ENCODE measurements around the gene RYR3.

The RYR3 gene

GRCh38 chr15:33844186-33844585 lies 533.4 kb downstream of the RYR3 start:
- Histone ChIP-seq H3K23ac (ENCODE audit: low read depth, low read length, poor library complexity) (no peak overlapping the region), H2BK5ac (ENCODE audit: low read length) (no peak overlapping the region), H3K4me3 (ENCODE audit: low read length in 2 of 2) (no peak overlapping the region), H3K14ac (ENCODE audit: low read length) (no peak overlapping the region), H3K79me1 (ENCODE audit: low read depth, low read length) (no peaks in the 10 kb centered on the region), H4K91ac (ENCODE audit: low read depth, low read length, poor library complexity) (no peak overlapping the region), H3K36me3 (replicated peaks in 1 of 2; ENCODE audit: control insufficient read depth in 2 of 2, insufficient read depth in 2 of 2, low read length in 2 of 2) (no peaks in the 10 kb centered on the region), H3K27me3 (ENCODE audit: control insufficient read depth in 3 of 3, insufficient read depth in 3 of 3, low read depth in 1 of 3, low read length in 3 of 3) (no peaks in the 10 kb centered on the region), H3K4ac (ENCODE audit: low read length) (no peak overlapping the region), H2AK5ac (ENCODE audit: low read depth, low read length) (no peak overlapping the region), H3K9me3 (replicated peaks in 1 of 2; ENCODE audit: control insufficient read depth in 2 of 2, insufficient read depth in 1 of 2, low read depth in 1 of 2, low read length in 2 of 2) (no peaks in the 10 kb centered on the region), H3K4me1 (ENCODE audit: control insufficient read depth in 2 of 2, insufficient read depth in 1 of 2, low read depth in 1 of 2, low read length in 2 of 2) (peaks cover 2 to 14% of the 10 kb centered on the region in 2 donors), H2BK15ac (ENCODE audit: low read length) (no peak overlapping the region), H4K8ac (ENCODE audit: low read depth, low read length) (no peak overlapping the region), H2BK12ac (ENCODE audit: low read length) (no peak overlapping the region), H3K4me2 (ENCODE audit: insufficient read depth, low read length, poor library complexity, severe bottlenecking) (no peak overlapping the region), H3K9ac (ENCODE audit: low read depth, low read length, poor library complexity) (no peak overlapping the region), H3K27ac (replicated peaks; ENCODE audit: low read length) (no peak overlapping the region), H3K18ac (ENCODE audit: low read length) (no peak overlapping the region), H2BK120ac (ENCODE audit: low read depth, low read length) (no peak overlapping the region), H2AFZ (ENCODE audit: low read length) (no peak overlapping the region)
- no peak for DNase-seq (ENCODE audit: low spot score)
- 100% methylated on average over 1 of the region's 4 CpGs; no CpG with 5 or more reads in 1 of the 2 donors for WGBS, 2 donors (ENCODE audit: extremely low coverage in 2 of 2, insufficient read length in 2 of 2, insufficient replicate concordance in 1 of 2)

- Histone ChIP-seq H2AK5ac (ENCODE audit: low read depth, low read length) (no peak overlapping the region), H3K79me1 (ENCODE audit: low read depth, low read length) (no peaks in the 10 kb centered on the region), H3K4me2 (ENCODE audit: insufficient read depth, low read length, poor library complexity, severe bottlenecking) (no peak overlapping the region), H3K36me3 (replicated peaks in 1 of 2; ENCODE audit: control insufficient read depth in 2 of 2, insufficient read depth in 2 of 2, low read length in 2 of 2) (no peaks in the 10 kb centered on the region), H3K14ac (ENCODE audit: low read length) (no peak overlapping the region), H3K27me3 (ENCODE audit: control insufficient read depth in 3 of 3, insufficient read depth in 3 of 3, low read depth in 1 of 3, low read length in 3 of 3) (no peaks in the 10 kb centered on the region), H3K4me1 (ENCODE audit: control insufficient read depth in 2 of 2, insufficient read depth in 1 of 2, low read depth in 1 of 2, low read length in 2 of 2) (peaks cover 2 to 13% of the 10 kb centered on the region in 2 donors), H3K4ac (ENCODE audit: low read length) (no peak overlapping the region), H4K8ac (ENCODE audit: low read depth, low read length) (no peak overlapping the region), H2BK12ac (ENCODE audit: low read length) (no peak overlapping the region), H3K18ac (ENCODE audit: low read length) (no peak overlapping the region), H3K4me3 (ENCODE audit: low read length in 2 of 2) (no peak overlapping the region), H2BK15ac (ENCODE audit: low read length) (no peak overlapping the region), H4K91ac (ENCODE audit: low read depth, low read length, poor library complexity) (no peak overlapping the region), H3K27ac (replicated peaks; ENCODE audit: low read length) (no peak overlapping the region), H2BK120ac (ENCODE audit: low read depth, low read length) (no peak overlapping the region), H3K9me3 (replicated peaks in 1 of 2; ENCODE audit: control insufficient read depth in 2 of 2, insufficient read depth in 1 of 2, low read depth in 1 of 2, low read length in 2 of 2) (no peaks in the 10 kb centered on the region), H2AFZ (ENCODE audit: low read length) (no peak overlapping the region), H3K23ac (ENCODE audit: low read depth, low read length, poor library complexity) (no peak overlapping the region), H2BK5ac (ENCODE audit: low read length) (no peak overlapping the region), H3K9ac (ENCODE audit: low read depth, low read length, poor library complexity) (no peak overlapping the region)
- no peak for DNase-seq (ENCODE audit: low spot score)
- no CpG with 5 or more reads among the region's 4 CpGs for WGBS, 2 donors (ENCODE audit: extremely low coverage in 2 of 2, insufficient read length in 2 of 2, insufficient replicate concordance in 1 of 2)
These were observed 533.8 kb downstream of the RYR3 start for GRCh38 chr15:33844597-33844996.

- H4K91ac ChIP-seq (ENCODE audit: low read depth, low read length, poor library complexity): no peak overlapping the region
- no peak overlapping the region for H4K8ac ChIP-seq (ENCODE audit: low read depth, low read length)
- WGBS, 2 donors (ENCODE audit: extremely low coverage in 2 of 2, insufficient read length in 2 of 2, insufficient replicate concordance in 1 of 2): no CpG with 5 or more reads among the region's 2 CpGs
- H2AFZ ChIP-seq (ENCODE audit: low read length): peak overlapping the region; percentile 41
- H2BK120ac ChIP-seq (ENCODE audit: low read depth, low read length): no peak overlapping the region
- H3K4ac ChIP-seq (ENCODE audit: low read length): no peak overlapping the region
- no peaks in the 10 kb centered on the region for H3K79me1 ChIP-seq (ENCODE audit: low read depth, low read length)
- H3K27me3 ChIP-seq (ENCODE audit: control insufficient read depth in 3 of 3, insufficient read depth in 3 of 3, low read depth in 1 of 3, low read length in 3 of 3): no peaks in the 10 kb centered on the region
- no peak overlapping the region for H3K18ac ChIP-seq (ENCODE audit: low read length)
- no peak overlapping the region for H3K14ac ChIP-seq (ENCODE audit: low read length)
- no peak overlapping the region for H3K4me2 ChIP-seq (ENCODE audit: insufficient read depth, low read length, poor library complexity, severe bottlenecking)
- H3K27ac ChIP-seq (replicated peaks; ENCODE audit: low read length): no peak overlapping the region
- H3K4me3 ChIP-seq (ENCODE audit: low read length in 2 of 2): no peak overlapping the region
- no peaks in the 10 kb centered on the region for H3K9me3 ChIP-seq (replicated peaks in 1 of 2; ENCODE audit: control insufficient read depth in 2 of 2, insufficient read depth in 1 of 2, low read depth in 1 of 2, low read length in 2 of 2)
- H3K4me1 ChIP-seq (ENCODE audit: control insufficient read depth in 2 of 2, insufficient read depth in 1 of 2, low read depth in 1 of 2, low read length in 2 of 2): peaks cover 2 to 13% of the 10 kb centered on the region in 2 donors
- no peak for DNase-seq (ENCODE audit: low spot score)
- no peak overlapping the region for H2BK12ac ChIP-seq (ENCODE audit: low read length)
- no peak overlapping the region for H3K23ac ChIP-seq (ENCODE audit: low read depth, low read length, poor library complexity)
- no peak overlapping the region for H2BK5ac ChIP-seq (ENCODE audit: low read length)
- no peak overlapping the region for H2BK15ac ChIP-seq (ENCODE audit: low read length)
- H2AK5ac ChIP-seq (ENCODE audit: low read depth, low read length): no peak overlapping the region
- H3K36me3 ChIP-seq (replicated peaks in 1 of 2; ENCODE audit: control insufficient read depth in 2 of 2, insufficient read depth in 2 of 2, low read length in 2 of 2): no peaks in the 10 kb centered on the region
- no peak overlapping the region for H3K9ac ChIP-seq (ENCODE audit: low read depth, low read length, poor library complexity)
These were observed 535.4 kb downstream of the RYR3 start for GRCh38 chr15:33846142-33846541.

- no peak overlapping the region for H3K23ac ChIP-seq (ENCODE audit: low read depth, low read length, poor library complexity)
- no peak overlapping the region for H2BK15ac ChIP-seq (ENCODE audit: low read length)
- no peak overlapping the region for H2AK5ac ChIP-seq (ENCODE audit: low read depth, low read length)
- no peak overlapping the region for H2BK12ac ChIP-seq (ENCODE audit: low read length)
- no peaks in the 10 kb centered on the region for H3K36me3 ChIP-seq (replicated peaks in 1 of 2; ENCODE audit: control insufficient read depth in 2 of 2, insufficient read depth in 2 of 2, low read length in 2 of 2)
- no peaks in the 10 kb centered on the region for H3K79me1 ChIP-seq (ENCODE audit: low read depth, low read length)
- peaks cover 2 to 13% of the 10 kb centered on the region in 2 donors for H3K4me1 ChIP-seq (ENCODE audit: control insufficient read depth in 2 of 2, insufficient read depth in 1 of 2, low read depth in 1 of 2, low read length in 2 of 2)
- no peak overlapping the region for H3K18ac ChIP-seq (ENCODE audit: low read length)
- H3K4me3 ChIP-seq (ENCODE audit: low read length in 2 of 2): no peak overlapping the region
- H2BK120ac ChIP-seq (ENCODE audit: low read depth, low read length): no peak overlapping the region
- no peak overlapping the region for H4K91ac ChIP-seq (ENCODE audit: low read depth, low read length, poor library complexity)
- H2BK5ac ChIP-seq (ENCODE audit: low read length): no peak overlapping the region
- no peak overlapping the region for H3K4me2 ChIP-seq (ENCODE audit: insufficient read depth, low read length, poor library complexity, severe bottlenecking)
- no peak overlapping the region for H3K27ac ChIP-seq (replicated peaks; ENCODE audit: low read length)
- peak overlapping the region; percentile 41 for H2AFZ ChIP-seq (ENCODE audit: low read length)
- H3K9ac ChIP-seq (ENCODE audit: low read depth, low read length, poor library complexity): no peak overlapping the region
- H4K8ac ChIP-seq (ENCODE audit: low read depth, low read length): no peak overlapping the region
- no peak for DNase-seq (ENCODE audit: low spot score)
- no peak overlapping the region for H3K14ac ChIP-seq (ENCODE audit: low read length)
- H3K4ac ChIP-seq (ENCODE audit: low read length): no peak overlapping the region
- H3K27me3 ChIP-seq (ENCODE audit: control insufficient read depth in 3 of 3, insufficient read depth in 3 of 3, low read depth in 1 of 3, low read length in 3 of 3): no peaks in the 10 kb centered on the region
- no CpG with 5 or more reads among the region's 6 CpGs for WGBS, 2 donors (ENCODE audit: extremely low coverage in 2 of 2, insufficient read length in 2 of 2, insufficient replicate concordance in 1 of 2)
- no peaks in the 10 kb centered on the region for H3K9me3 ChIP-seq (replicated peaks in 1 of 2; ENCODE audit: control insufficient read depth in 2 of 2, insufficient read depth in 1 of 2, low read depth in 1 of 2, low read length in 2 of 2)
These were observed 536.1 kb downstream of the RYR3 start for GRCh38 chr15:33846862-33847261.

Data from neuronal stem cell (in vitro differentiated cells).